Trophoblast cell (in vitro differentiated cells and primary cell): Measurements from ENCODE around the gene LAMC3.

Source experiments
- DNase-seq, 2 donors: peaks; one replicate each; pipeline ENCODE4 v3.0.0-alpha.2; 2016
- H2AFZ ChIP-seq: 2 replicates; pipeline ENCODE4 v1.6.1; 2013; ENCODE audit warnings: low read length, moderate library complexity, mild to moderate bottlenecking; ENCODE audit not compliant: insufficient read depth, poor library complexity
- H2AK5ac ChIP-seq: 2 replicates; pipeline ENCODE4 v1.6.1; 2013; ENCODE audit warnings: mild to moderate bottlenecking, low read length
- H2BK120ac ChIP-seq: 2 replicates; pipeline ENCODE4 v1.6.1; 2013; ENCODE audit warnings: low read length, mild to moderate bottlenecking, moderate library complexity; ENCODE audit not compliant: insufficient read depth, poor library complexity
- H2BK12ac ChIP-seq: 2 replicates; pipeline ENCODE4 v1.6.1; 2013; ENCODE audit warnings: mild to moderate bottlenecking, low read length, moderate library complexity
- H2BK5ac ChIP-seq: 2 replicates; pipeline ENCODE4 v1.6.1; 2013; ENCODE audit warnings: low read length, low read depth, moderate library complexity, mild to moderate bottlenecking; ENCODE audit not compliant: poor library complexity
- H3K14ac ChIP-seq: 2 replicates; pipeline ENCODE4 v1.6.1; 2013; ENCODE audit warnings: mild to moderate bottlenecking, low read length
- H3K18ac ChIP-seq: 2 replicates; pipeline ENCODE4 v1.6.1; 2013; ENCODE audit warnings: mild to moderate bottlenecking, low read length
- H3K23ac ChIP-seq: 2 replicates; pipeline ENCODE4 v1.6.1; 2013; ENCODE audit warnings: low read length
- H3K27ac ChIP-seq: 2 replicates; pipeline ENCODE4 v1.5.1; 2013; ENCODE audit warnings: low read depth, mild to moderate bottlenecking, inconsistent platforms, low read length, moderate library complexity
- H3K27me3 ChIP-seq: 2 replicates; pipeline ENCODE4 v1.6.1; 2013; ENCODE audit warnings: inconsistent platforms, mild to moderate bottlenecking, low read length, moderate library complexity; ENCODE audit not compliant: insufficient read depth
- H3K36me3 ChIP-seq, 2 experiments: 1 replicate in 1 of 2; 2 replicates in 1 of 2; pipeline ENCODE4 v1.6.1; 2013; ENCODE audit warnings: low read length in 2 of 2, mild to moderate bottlenecking in 2 of 2, moderate library complexity in 1 of 2; ENCODE audit not compliant: insufficient read depth in 2 of 2, control insufficient read depth in 1 of 2
- H3K4ac ChIP-seq: 2 replicates; pipeline ENCODE4 v1.6.1; 2013; ENCODE audit warnings: low read depth, mild to moderate bottlenecking, low read length, moderate library complexity
- H3K4me1 ChIP-seq, 2 experiments: 1 replicate in 1 of 2; 2 replicates in 1 of 2; pipeline ENCODE4 v1.6.1; 2013; ENCODE audit warnings: low read length in 2 of 2, mild to moderate bottlenecking in 2 of 2, moderate library complexity in 1 of 2; ENCODE audit not compliant: insufficient read depth in 2 of 2, control insufficient read depth in 1 of 2
- H3K4me2 ChIP-seq: 2 replicates; pipeline ENCODE4 v1.6.1; 2013; ENCODE audit warnings: inconsistent platforms, mild to moderate bottlenecking, low read length, moderate library complexity
- H3K4me3 ChIP-seq: 2 replicates; pipeline ENCODE4 v1.5.1; 2013; ENCODE audit warnings: mild to moderate bottlenecking, low read depth, low read length, inconsistent platforms
- H3K79me1 ChIP-seq: one replicate; pipeline ENCODE4 v1.6.1; 2013; ENCODE audit warnings: low read length
- H3K79me2 ChIP-seq: 2 replicates; pipeline ENCODE4 v1.6.1; 2013; ENCODE audit warnings: low read length, mild to moderate bottlenecking; ENCODE audit not compliant: control insufficient read depth, insufficient read depth, poor library complexity
- H3K9ac ChIP-seq: 2 replicates; pipeline ENCODE4 v1.6.1; 2013; ENCODE audit warnings: mild to moderate bottlenecking, low read length
- H3K9me3 ChIP-seq: 2 replicates; pipeline ENCODE4 v1.6.1; 2013; ENCODE audit warnings: low read depth, mild to moderate bottlenecking, control low read depth, inconsistent platforms, low read length; ENCODE audit not compliant: insufficient read depth
- H4K12ac ChIP-seq: 2 replicates; pipeline ENCODE4 v1.6.1; 2013; ENCODE audit warnings: low read depth, mild to moderate bottlenecking, low read length, moderate library complexity
- H4K8ac ChIP-seq: 2 replicates; pipeline ENCODE4 v1.6.1; 2013; ENCODE audit warnings: low read depth, mild to moderate bottlenecking, low read length, moderate library complexity
- H4K91ac ChIP-seq: one replicate; pipeline ENCODE4 v1.6.1; 2013; ENCODE audit warnings: low read depth, mild to moderate bottlenecking, low read length, moderate library complexity
- WGBS: extraction: QIAGEN DNeasy Blood & Tissue Kit; methylation state at CpG from one replicate; pipeline ENCODE4 v1.1.7; 2013; ENCODE audit warnings: missing lambda C conversion rate; ENCODE audit not compliant: insufficient read length, insufficient coverage; ENCODE audit errors: extremely low coverage; 5-methylcytosine and 5-hydroxymethylcytosine counted together

LAMC3 gene

DNA sequence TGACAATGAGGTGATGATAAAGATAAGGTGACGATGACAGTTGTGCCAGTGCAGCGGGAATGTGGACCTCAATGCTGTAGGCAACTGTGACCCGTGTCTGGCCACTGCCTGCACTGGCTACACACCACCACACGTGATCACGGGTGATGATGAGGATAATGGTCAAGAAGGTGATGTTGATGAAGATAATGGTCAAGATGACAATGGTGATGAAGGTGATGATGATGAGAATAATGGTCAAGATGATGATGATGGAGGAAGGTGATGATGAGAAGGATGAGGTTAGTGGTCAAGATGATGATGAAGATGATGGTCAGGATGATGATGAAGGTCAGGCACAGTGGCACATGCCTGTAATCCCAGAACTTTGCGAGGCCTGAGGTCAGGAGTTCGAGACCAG is 56.6 kb downstream of the LAMC3 start:
- WGBS, result no CpG with 5 or more reads among the region's 7 CpGs
- no peak overlapping the region for H3K4ac ChIP-seq
- no peak overlapping the region for H4K8ac ChIP-seq
- no peak overlapping the region for H4K91ac ChIP-seq
- DNase-seq, result peak in 1 of 2 donors; percentile 28
- H2BK120ac ChIP-seq, result no peak overlapping the region
- no peak overlapping the region for H3K14ac ChIP-seq
- H3K4me2 ChIP-seq, result no peak overlapping the region
- H3K23ac ChIP-seq, result no peak overlapping the region
- H3K9me3 ChIP-seq, result no peaks in the 10 kb centered on the region
- H3K4me3 ChIP-seq, result no peak overlapping the region
- H3K79me1 ChIP-seq, result no peaks in the 10 kb centered on the region
- no peaks in the 10 kb centered on the region for H3K79me2 ChIP-seq
- H2BK5ac ChIP-seq, result no peak overlapping the region
- no peak overlapping the region for H3K27ac ChIP-seq
- H2BK12ac ChIP-seq, result no peak overlapping the region
- no peak overlapping the region for H3K9ac ChIP-seq
- H3K4me1 ChIP-seq, result no peaks in the 10 kb centered on the region
- no peaks in the 10 kb centered on the region for H3K27me3 ChIP-seq
- no peaks in the 10 kb centered on the region for H3K36me3 ChIP-seq
- H4K12ac ChIP-seq, result no peak overlapping the region
- H2AK5ac ChIP-seq, result no peak overlapping the region
- no peak overlapping the region for H3K18ac ChIP-seq
- H2AFZ ChIP-seq, result no peak overlapping the region

DNA sequence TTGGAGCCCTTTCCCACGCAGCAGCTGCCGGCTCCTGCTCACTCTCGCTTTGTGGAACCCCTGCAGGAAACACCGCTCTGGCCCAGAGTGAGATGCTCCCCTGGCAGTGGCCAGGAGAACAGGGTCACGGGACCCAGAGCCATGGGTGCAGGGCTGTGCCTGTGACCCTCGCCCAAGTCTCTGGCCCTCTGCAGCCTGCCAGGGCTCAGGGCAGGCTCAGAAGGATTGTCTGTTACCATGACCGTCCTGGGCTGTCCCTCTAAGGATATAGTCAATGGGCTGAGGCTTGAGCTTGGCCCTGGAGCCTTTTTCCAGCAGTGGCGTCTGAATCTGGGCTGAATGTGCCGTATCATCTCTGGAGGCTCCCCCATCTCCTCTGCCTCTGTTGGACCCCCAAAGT is 58.7 kb downstream of the LAMC3 start:
- no peaks in the 10 kb centered on the region for H3K27me3 ChIP-seq
- H4K91ac ChIP-seq, result no peak overlapping the region
- H3K36me3 ChIP-seq, result no peaks in the 10 kb centered on the region
- H4K8ac ChIP-seq, result no peak overlapping the region
- H3K27ac ChIP-seq, result no peak overlapping the region
- no peaks in the 10 kb centered on the region for H3K79me2 ChIP-seq
- no peaks in the 10 kb centered on the region for H3K9me3 ChIP-seq
- no peak overlapping the region for H3K4me3 ChIP-seq
- no peak overlapping the region for H3K14ac ChIP-seq
- no peak overlapping the region for H3K23ac ChIP-seq
- no peak overlapping the region for H3K18ac ChIP-seq
- no peak overlapping the region for H2BK5ac ChIP-seq
- no peak overlapping the region for H4K12ac ChIP-seq
- H2BK120ac ChIP-seq, result no peak overlapping the region
- no peak overlapping the region for H2AK5ac ChIP-seq
- H3K4ac ChIP-seq, result no peak overlapping the region
- H2BK12ac ChIP-seq, result no peak overlapping the region
- no peak for DNase-seq
- H3K4me2 ChIP-seq, result no peak overlapping the region
- WGBS, result no CpG with 5 or more reads among the region's 9 CpGs
- no peaks in the 10 kb centered on the region for H3K4me1 ChIP-seq
- H2AFZ ChIP-seq, result no peak overlapping the region
- no peak overlapping the region for H3K9ac ChIP-seq
- H3K79me1 ChIP-seq, result no peaks in the 10 kb centered on the region

DNA sequence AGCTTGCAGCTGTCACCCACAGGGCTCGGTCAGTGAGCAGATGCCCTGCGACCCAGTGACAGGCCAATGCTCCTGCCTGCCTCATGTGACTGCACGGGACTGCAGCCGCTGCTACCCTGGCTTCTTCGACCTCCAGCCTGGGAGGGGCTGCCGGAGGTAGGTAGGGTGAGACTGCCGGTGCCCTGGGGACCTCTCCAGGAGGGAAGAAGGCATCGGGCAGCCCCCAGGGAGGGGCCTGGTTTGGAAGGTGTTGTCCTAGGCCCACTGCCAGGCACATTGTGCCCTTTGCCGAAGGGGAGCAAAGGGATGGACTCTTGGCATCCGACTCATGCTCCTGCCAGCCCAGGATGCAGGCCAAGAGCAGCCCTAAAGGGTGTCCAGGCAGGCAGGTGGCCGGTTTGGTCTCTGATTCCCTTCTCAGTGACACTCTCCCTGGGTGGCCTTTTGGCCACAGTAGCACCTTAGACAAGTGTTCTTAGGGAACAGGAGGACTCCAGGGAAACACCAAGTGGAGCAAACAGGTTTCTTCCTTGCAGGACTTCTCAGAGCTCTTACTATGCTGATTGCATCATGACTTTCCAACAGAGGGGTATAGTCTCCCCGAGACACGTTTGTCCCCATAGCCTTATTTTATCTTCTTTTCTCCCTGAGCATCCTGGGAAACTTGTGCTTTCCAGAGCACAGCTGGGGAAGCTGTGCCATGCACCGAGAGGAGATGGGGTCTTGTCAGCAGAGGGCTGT is 59.3 kb downstream of the LAMC3 start:
- Histone ChIP-seq H4K91ac (no peak overlapping the region), H2BK5ac (no peak overlapping the region), H2AK5ac (no peak overlapping the region), H3K23ac (no peak overlapping the region), H3K14ac (no peak overlapping the region), H3K36me3 (no peaks in the 10 kb centered on the region), H3K27ac (no peak overlapping the region), H3K27me3 (no peaks in the 10 kb centered on the region), H3K9ac (no peak overlapping the region), H3K79me2 (no peaks in the 10 kb centered on the region), H3K4me3 (no peak overlapping the region), H2BK120ac (no peak overlapping the region), H4K8ac (no peak overlapping the region), H3K4ac (no peak overlapping the region), H2AFZ (no peak overlapping the region), H3K18ac (no peak overlapping the region), H2BK12ac (no peak overlapping the region), H3K4me1 (no peaks in the 10 kb centered on the region), H4K12ac (no peak overlapping the region), H3K9me3 (no peaks in the 10 kb centered on the region), H3K79me1 (no peaks in the 10 kb centered on the region), H3K4me2 (no peak overlapping the region)
- DNase-seq, result no peak
- no CpG with 5 or more reads among the region's 14 CpGs for WGBS

DNA sequence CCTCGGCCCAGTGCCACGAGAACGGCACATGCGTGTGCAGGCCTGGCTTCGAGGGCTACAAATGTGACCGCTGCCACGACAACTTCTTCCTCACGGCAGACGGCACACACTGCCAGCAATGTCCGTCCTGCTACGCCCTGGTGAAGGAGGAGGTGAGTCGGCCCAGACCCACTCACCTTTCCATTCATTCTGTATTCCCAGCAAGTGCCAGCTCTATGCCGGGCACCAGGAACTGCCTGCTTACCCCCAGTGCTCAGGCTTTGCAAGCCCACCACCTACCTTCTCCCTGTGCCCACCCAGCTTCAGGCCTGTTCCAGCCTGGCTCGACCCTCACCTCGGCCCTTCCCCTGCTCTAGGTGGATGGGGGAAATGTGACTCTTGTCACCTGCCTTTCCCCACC is 60.7 kb downstream of the LAMC3 start:
- DNase-seq, result no peak
- H2BK120ac ChIP-seq, result no peak overlapping the region
- WGBS, result no CpG with 5 or more reads among the region's 15 CpGs

More for the DNA sequence above, 60.7 kb downstream of the LAMC3 start:
- Histone ChIP-seq H3K4ac (no peak overlapping the region), H2BK5ac (no peak overlapping the region), H3K79me2 (no peaks in the 10 kb centered on the region), H3K4me2 (no peak overlapping the region), H4K91ac (no peak overlapping the region), H2AFZ (no peak overlapping the region), H3K14ac (no peak overlapping the region), H4K8ac (no peak overlapping the region), H3K18ac (no peak overlapping the region), H3K9me3 (no peaks in the 10 kb centered on the region), H4K12ac (no peak overlapping the region), H2BK12ac (no peak overlapping the region), H2AK5ac (no peak overlapping the region), H3K36me3 (no peaks in the 10 kb centered on the region), H3K23ac (no peak overlapping the region), H3K27me3 (no peaks in the 10 kb centered on the region), H3K4me1 (no peaks in the 10 kb centered on the region), H3K9ac (no peak overlapping the region), H3K27ac (no peak overlapping the region), H3K4me3 (no peak overlapping the region), H3K79me1 (no peaks in the 10 kb centered on the region)
